GM18511 (cell line): ENCODE data around the gene UBAC2.

Experiments
- ATAC-seq: cut with Tn5 transposase; IDR thresholded peaks from one replicate; pipeline ENCODE4 v1.9.1; 2021; ENCODE audit warnings: mild to moderate bottlenecking, moderate library complexity; ENCODE audit not compliant: unreplicated experiment

Gene UBAC2

DNA sequence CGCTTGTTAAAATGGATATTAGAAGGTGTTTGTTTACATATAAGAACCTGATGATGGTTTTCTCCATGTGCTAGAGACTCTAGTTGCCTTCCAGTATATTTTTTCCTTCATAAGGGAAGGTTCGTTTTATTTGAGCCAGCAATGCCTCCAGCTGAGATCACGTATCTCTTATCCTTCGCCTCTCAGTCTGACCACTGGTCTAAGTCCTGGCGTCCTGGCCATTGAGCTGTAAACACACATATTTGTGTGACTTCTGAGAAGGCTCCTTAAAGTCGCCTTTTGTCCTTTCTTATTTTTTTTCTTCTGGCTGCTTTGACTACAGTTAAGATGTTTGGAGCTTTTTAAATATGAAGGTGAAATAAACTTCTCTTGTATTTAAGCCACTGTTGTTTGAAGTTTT, 130.3 kb downstream of the UBAC2 start:
- no peak for ATAC-seq

GRCh38 chr13:99331881-99332293, 131.2 kb downstream of the UBAC2 start:
- peak; percentile 95 for ATAC-seq

GRCh38 chr13:99332456-99332855, 131.8 kb downstream of the UBAC2 start:
- ATAC-seq, result peak; percentile 18

GRCh38 chr13:99334221-99334620, 133.6 kb downstream of the UBAC2 start:
- ATAC-seq, result no peak

DNA sequence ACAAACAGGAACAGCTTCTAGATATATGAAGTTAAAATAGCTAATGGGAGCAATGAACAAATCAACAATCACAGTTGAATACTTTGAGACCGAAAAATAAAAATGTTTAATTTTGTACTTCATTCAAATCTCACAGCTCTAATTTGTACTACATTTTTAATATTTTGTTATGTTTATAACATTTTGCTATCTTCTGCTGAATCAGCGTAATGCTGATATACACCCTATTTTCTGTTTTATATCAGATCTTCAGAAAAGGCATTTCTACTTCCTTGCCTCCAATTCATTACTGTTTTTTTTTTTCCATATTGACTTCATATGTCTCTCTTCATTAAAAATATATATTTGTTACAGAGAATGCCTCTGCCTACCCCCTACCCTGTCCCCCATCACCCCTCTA, 134.4 kb downstream of the UBAC2 start:
- ATAC-seq, result no peak

DNA sequence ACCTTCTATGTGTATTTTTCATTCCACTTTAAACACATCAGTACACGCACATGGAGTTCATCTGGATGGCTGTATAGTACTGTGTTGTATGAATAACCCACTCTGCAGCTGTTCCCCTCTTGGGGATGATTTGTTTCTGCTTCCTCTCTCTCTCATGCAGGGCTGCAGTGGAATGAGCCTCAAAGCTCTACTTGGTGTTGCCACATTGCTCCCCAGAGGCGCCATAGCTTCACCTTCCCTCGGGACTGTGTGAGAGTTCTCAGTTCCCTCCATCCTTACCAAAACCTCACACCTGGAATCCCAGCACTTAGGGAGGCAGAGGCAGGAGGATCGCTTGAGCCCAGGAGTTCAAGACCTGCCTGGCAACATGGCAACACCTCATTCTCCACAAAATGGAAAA, 134.9 kb downstream of the UBAC2 start:
- ATAC-seq, result peak; percentile 69

DNA sequence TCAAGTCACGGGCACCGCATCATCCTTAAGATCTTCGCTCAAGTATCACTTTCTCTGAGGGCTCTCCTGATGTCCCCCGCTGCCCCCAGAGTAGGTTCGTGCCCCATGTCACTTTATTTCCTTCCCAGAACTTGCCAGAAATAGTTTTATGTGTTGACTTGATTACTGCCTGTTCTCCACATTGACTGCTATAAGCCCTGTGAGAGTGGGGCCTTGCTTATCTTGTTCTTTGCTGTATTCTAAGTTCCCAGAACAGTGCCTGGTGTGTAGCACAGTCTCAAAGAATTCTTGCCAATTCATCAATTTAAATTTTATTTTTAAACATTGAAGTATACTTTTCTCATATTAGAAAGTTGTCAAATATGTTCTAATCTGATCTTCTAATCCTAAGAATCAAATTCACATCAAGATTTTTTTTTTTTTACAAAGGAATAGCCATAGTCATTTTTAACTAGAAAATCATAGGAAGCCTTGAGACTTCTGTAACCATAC, 138.6 kb downstream of the UBAC2 start:
- no peak for ATAC-seq

DNA sequence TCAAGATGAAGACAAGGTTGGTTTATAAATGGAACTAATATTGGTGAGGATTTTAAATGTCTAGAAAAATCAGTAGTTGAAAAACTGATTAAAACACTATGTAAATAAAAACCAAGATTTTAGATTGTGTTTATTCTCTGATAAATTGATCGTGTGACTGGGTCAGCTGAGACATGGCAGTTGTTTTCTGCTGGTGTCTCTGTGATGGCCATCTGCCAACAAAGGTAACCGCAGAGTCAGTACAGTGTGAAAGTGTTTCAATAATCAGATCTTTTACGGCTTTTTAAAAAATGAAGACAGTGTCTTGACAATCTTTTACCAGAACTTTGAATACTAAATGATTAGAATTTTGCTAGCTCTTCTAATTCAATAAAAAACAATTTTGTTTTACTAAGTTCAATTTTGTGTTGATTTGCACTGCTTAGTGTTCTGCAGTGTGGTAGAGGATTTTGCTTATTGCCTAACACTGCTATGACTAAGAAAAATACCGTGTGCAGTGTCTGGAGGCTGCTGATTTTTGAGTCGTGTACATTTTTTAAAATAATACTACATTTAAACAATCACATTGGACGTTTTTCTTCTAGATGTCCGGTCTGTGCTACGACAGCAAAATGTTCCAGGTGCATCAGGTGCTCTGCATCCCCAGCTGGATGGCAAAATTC, 139.2 kb downstream of the UBAC2 start:
- no peak for ATAC-seq

DNA sequence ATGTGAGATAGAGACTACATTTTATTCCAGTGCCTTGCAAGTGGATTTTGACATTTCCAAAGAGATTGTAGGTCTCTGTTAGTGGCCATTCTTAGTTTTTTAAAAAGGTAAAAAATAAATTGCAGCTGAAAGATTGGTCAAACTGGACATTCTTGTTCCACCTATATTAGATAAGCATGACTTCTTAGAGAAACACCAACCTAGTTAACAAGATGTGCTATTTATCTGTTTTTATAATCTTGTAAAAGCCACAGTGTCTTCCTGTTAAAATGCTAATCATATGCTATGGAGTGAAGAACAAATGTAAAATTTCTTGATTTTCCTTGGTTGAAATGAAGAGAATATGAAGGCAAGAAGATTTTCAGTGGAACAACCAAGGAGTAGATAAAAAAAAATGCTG, 140.0 kb downstream of the UBAC2 start:
- no peak for ATAC-seq

- no peak for ATAC-seq
These were observed 141.5 kb downstream of the UBAC2 start for GRCh38 chr13:99341969-99342722.

DNA sequence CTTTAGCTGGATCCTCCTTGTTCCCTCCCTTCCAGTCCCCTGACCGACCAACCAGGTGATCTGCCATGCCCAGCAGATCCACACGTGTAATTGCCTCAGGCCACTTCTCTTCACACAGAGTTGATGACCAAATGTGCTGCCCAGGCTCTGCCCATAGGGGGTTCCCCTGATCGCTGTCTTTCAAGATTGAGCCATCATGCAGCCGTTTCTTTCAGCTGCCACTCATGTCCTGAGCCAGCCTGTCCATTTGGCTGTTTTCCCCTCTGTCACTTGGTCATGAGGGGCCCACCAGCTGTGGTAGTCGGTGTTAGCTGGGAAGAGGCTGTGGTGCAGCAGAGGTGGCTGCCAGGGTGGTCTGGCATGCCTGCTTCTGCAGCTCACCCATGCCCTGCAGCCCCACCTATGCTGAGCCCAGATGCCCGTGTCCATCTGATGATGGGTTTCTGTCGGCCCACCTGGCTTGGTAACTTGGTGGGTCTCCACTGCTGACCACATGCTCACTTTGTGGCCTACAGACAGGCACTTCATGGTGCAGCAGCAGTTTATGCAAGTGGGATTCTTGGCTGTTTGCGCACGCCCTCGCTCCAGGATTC, 142.2 kb downstream of the UBAC2 start:
- no peak for ATAC-seq

GRCh38 chr13:99344610-99345208, 144.1 kb downstream of the UBAC2 start:
- ATAC-seq, result no peak

GRCh38 chr13:99345345-99345744, 144.7 kb downstream of the UBAC2 start:
- no peak for ATAC-seq

- no peak for ATAC-seq
These were observed 145.8 kb downstream of the UBAC2 start for GRCh38 chr13:99346335-99347042.

DNA sequence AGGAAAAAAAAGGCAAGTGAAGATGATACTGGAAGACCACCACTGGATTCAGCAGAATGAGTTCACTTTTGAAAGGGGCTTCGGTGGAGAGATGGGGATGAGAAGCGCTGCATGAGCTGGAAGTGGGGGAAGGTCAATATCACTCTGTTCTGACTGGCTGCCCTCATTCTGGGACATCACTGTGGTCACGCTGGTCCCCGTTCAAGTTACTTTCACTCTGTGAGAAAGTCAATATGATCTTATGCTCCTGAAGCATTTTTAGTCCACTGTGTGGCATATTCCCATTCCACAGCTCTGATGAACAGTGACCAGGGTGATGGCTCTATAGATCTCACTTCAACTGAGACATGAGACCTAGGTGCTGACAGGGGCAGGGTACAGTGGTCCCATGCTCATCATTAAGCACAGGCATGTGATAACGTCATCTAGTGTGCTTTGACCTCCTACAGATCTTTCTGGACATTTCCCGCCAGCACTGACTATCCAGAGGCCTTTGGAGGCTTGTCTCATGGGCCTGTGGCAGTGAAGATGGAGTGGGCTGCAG, 146.8 kb downstream of the UBAC2 start:
- peak; percentile 30 for ATAC-seq

- ATAC-seq, result peak; percentile 73
These were observed 147.3 kb downstream of the UBAC2 start for GRCh38 chr13:99347911-99348451.

GRCh38 chr13:99350191-99350590, 149.5 kb downstream of the UBAC2 start:
- no peak for ATAC-seq

DNA sequence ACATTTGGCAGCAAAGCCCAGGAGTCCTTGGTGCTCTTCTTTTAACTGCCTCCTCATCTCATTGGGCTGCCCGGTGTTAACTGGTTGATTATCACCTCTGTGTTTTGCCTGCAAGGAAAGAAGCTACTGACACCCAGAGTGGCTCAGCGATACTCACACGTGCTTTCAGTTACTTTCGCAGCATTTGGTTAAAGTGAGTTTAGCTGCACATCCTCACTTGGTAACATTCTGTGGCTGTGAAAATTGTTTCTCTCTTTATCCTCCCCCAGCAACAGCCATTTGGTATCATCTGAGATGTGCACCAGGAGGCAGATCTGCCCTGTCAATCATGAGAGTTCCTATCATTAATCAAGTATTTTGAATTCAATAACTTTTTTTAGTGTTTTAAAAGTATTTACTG, 151.1 kb downstream of the UBAC2 start:
- ATAC-seq, result no peak

DNA sequence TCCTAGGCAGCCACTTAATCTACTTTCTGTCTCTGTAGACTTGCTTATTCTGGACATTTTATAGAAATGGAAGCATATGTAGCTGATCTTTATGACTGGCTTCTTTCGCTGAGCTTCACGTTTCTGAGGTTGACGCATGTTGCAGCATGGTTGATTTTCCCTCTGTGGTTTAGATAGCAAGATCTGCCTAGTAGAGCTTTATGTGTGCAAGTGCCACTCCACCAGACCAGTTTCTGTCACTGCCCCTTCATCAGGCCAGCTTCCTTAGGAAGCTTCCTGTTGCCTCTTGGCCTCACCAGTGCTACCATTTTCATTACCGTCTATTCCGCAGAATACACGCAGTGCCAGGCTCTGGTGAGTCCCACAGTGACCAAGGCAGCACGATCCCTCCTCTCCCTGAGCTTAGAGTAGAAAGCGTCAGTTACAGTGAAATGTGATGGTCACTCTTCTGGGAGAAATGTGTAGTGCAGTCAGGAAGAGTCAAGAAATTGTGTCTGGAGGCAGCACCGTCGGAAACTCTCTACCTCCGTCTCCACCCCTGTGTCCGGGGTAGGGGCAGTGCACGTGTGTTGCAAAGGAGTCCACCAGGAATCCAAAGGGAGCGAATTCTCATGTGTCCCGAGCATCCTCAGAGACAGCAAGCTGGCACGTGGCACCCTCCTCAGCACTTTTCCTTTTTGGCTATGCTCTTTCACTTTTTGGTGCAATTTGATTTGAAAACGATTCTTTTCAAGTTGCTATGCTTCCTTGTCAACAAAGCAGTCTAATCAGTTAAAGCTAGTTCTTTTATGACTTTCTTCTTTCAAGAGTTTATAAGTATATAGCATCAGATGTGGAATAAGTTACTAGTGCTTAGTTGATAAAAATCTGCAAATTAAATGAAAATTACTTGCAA, 151.9 kb downstream of the UBAC2 start:
- ATAC-seq, result no peak
